D721Med (cell line): ENCODE data around the gene COL4A2.

Experiments used
- DNase-seq: peaks from one replicate; pipeline ENCODE4 v3.0.0; 2011; ENCODE audit warnings: low spot score; ENCODE audit not compliant: insufficient read length
- FAIRE-seq: peaks from 2 replicates; lab custom pipeline; 2011; peaks lifted over from hg19 to GRCh38; lab: Jason Lieb, UNC
- TF ChIP-seq, protein P1 (sequence below): IDR thresholded peaks from 2 replicates; pipeline ENCODE4 v1.5.1; 2012; ENCODE audit warnings: mild to moderate bottlenecking, control low read depth; ENCODE audit not compliant: insufficient read depth; ENCODE audit errors: missing control alignments

COL4A2 gene

GRCh38 chr13:110431425-110432294, 124.6 kb downstream of the COL4A2 start:
- FAIRE-seq (no peak), DNase-seq (no peak)
- TF ChIP-seq, protein P1, sequence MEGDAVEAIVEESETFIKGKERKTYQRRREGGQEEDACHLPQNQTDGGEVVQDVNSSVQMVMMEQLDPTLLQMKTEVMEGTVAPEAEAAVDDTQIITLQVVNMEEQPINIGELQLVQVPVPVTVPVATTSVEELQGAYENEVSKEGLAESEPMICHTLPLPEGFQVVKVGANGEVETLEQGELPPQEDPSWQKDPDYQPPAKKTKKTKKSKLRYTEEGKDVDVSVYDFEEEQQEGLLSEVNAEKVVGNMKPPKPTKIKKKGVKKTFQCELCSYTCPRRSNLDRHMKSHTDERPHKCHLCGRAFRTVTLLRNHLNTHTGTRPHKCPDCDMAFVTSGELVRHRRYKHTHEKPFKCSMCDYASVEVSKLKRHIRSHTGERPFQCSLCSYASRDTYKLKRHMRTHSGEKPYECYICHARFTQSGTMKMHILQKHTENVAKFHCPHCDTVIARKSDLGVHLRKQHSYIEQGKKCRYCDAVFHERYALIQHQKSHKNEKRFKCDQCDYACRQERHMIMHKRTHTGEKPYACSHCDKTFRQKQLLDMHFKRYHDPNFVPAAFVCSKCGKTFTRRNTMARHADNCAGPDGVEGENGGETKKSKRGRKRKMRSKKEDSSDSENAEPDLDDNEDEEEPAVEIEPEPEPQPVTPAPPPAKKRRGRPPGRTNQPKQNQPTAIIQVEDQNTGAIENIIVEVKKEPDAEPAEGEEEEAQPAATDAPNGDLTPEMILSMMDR = no peak

- FAIRE-seq = no peak
- TF ChIP-seq, protein P1 = no peak
- DNase-seq = no peak
These were observed 125.4 kb downstream of the COL4A2 start for GRCh38 chr13:110432522-110432921.

DNA sequence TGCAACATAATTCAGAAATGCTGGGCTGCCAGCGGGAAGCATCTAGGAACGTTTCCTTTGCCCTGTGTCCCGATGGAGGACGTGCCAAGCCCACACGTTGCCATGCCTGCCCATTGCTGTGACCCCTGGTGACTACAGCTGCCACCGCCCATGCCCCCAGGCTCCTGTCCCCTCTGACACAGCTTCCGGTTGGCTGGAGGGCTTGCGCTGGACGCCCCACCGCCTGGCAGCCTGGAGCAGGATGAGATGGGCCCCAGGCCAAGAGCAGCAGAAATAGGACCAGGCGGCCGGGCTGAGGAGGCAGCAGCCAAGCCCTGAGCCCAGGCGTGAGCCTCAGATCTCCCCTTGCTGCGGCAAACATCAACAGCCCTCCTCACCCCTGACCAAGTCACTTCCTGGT, 125.9 kb downstream of the COL4A2 start:
- FAIRE-seq (no peak), DNase-seq (no peak)
- TF ChIP-seq, protein P1 = no peak

- FAIRE-seq (no peak), DNase-seq (no peak)
- TF ChIP-seq, protein P1 = no peak
These were observed 127.5 kb downstream of the COL4A2 start for GRCh38 chr13:110434629-110435028.

DNA sequence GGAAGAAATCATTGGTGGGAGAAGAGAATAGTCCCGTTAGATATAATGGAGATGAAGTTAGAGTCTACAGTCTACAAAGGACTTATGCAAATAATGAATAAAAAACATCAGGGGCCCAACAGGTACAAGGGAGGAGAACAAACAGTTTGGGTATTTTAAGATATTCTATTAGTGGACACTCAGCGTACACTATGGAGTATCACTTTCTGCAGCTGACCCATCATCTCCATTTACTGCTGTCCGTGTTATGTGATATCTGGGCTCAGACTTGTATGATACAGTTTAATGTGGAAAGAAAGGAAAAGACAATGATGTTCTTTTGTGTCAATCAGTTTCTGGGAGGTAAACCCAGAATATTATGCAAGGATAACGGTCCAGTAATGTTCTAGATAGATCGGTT, 128.2 kb downstream of the COL4A2 start:
- FAIRE-seq (no peak), DNase-seq (no peak)

GRCh38 chr13:110436276-110436675, 129.2 kb downstream of the COL4A2 start:
- FAIRE-seq = no peak
- DNase-seq = no peak
- TF ChIP-seq, protein P1 = no peak

More for the DNA sequence above, 128.2 kb downstream of the COL4A2 start:
- TF ChIP-seq, protein P1 = no peak

- no peak for DNase-seq
- TF ChIP-seq, protein P1 = no peak
- no peak for FAIRE-seq
These were observed 129.8 kb downstream of the COL4A2 start for GRCh38 chr13:110436786-110437370.
